Stimulated activated memory B cell treated with anti-CD40 and anti-IgM and Interleukin-4, amounts not matched to agents 10 μg/mL and 1 μg/mL and 100 μg/mL, for 72 hours (primary cell): ENCODE data around the gene PCED1B.

Experiments
- ATAC-seq: fragments of 150-1000 bp; cut with Tn5 transposase; 2 replicates; pipeline ENCODE4 v1.10.0; 2021
- H3K27ac Mint-ChIP-seq: one replicate; pipeline ENCODE4 v1.8.0; 2022; ENCODE audit warnings: mild to moderate bottlenecking, mixed read lengths
- H3K27me3 Mint-ChIP-seq: one replicate; pipeline ENCODE4 v1.8.0; 2022; ENCODE audit warnings: mixed read lengths
- H3K36me3 Mint-ChIP-seq: one replicate; pipeline ENCODE4 v1.8.0; 2022; ENCODE audit warnings: mixed read lengths
- H3K4me1 Mint-ChIP-seq: one replicate; pipeline ENCODE4 v1.8.0; 2022; ENCODE audit warnings: mixed read lengths
- H3K4me3 Mint-ChIP-seq: one replicate; pipeline ENCODE4 v1.8.0; 2022; ENCODE audit warnings: mild to moderate bottlenecking, moderate library complexity, mixed read lengths
- H3K9me3 Mint-ChIP-seq: one replicate; pipeline ENCODE4 v1.8.0; 2022; ENCODE audit warnings: mixed read lengths

The PCED1B gene

GRCh38 chr12:47095446-47096236 lies 16.2 kb downstream of the PCED1B start:
- H3K4me1 Mint-ChIP-seq = peaks cover 27% of the 10 kb centered on the region
- no peak for ATAC-seq
- peaks cover 15% of the 10 kb centered on the region for H3K36me3 Mint-ChIP-seq
- no peak overlapping the region for H3K4me3 Mint-ChIP-seq
- no peaks in the 10 kb centered on the region for H3K27me3 Mint-ChIP-seq
- H3K9me3 Mint-ChIP-seq = peaks cover 4% of the 10 kb centered on the region
- no peak overlapping the region for H3K27ac Mint-ChIP-seq

GRCh38 chr12:47097276-47097896 lies 18.0 kb downstream of the PCED1B start:
- ATAC-seq = no peak
- H3K36me3 Mint-ChIP-seq = peaks cover 10% of the 10 kb centered on the region

GRCh38 chr12:47098099-47098498 lies 18.7 kb downstream of the PCED1B start:
- Mint-ChIP-seq H3K9me3 (no peaks in the 10 kb centered on the region), H3K27me3 (no peaks in the 10 kb centered on the region), H3K4me1 (peaks cover 26% of the 10 kb centered on the region), H3K36me3 (peaks cover 10% of the 10 kb centered on the region), H3K4me3 (no peak overlapping the region), H3K27ac (no peak overlapping the region)
- no peak for ATAC-seq

More at GRCh38 chr12:47097276-47097896, 18.0 kb downstream of the PCED1B start:
- Mint-ChIP-seq H3K4me1 (peaks cover 27% of the 10 kb centered on the region), H3K4me3 (no peak overlapping the region), H3K9me3 (no peaks in the 10 kb centered on the region), H3K27ac (no peak overlapping the region), H3K27me3 (no peaks in the 10 kb centered on the region)

- H3K4me3 Mint-ChIP-seq = no peak overlapping the region
- no peak overlapping the region for H3K27ac Mint-ChIP-seq
- peaks cover 10% of the 10 kb centered on the region for H3K36me3 Mint-ChIP-seq
- H3K27me3 Mint-ChIP-seq = no peaks in the 10 kb centered on the region
- peaks cover 11% of the 10 kb centered on the region for H3K4me1 Mint-ChIP-seq
- H3K9me3 Mint-ChIP-seq = no peaks in the 10 kb centered on the region
- ATAC-seq = no peak
Observed at GRCh38 chr12:47099610-47100009, 20.2 kb downstream of the PCED1B start.

GRCh38 chr12:47100160-47100559 lies 20.7 kb downstream of the PCED1B start:
- no peak overlapping the region for H3K27ac Mint-ChIP-seq
- H3K36me3 Mint-ChIP-seq = peaks cover 10% of the 10 kb centered on the region
- H3K4me1 Mint-ChIP-seq = peaks cover 5% of the 10 kb centered on the region
- no peaks in the 10 kb centered on the region for H3K27me3 Mint-ChIP-seq
- no peaks in the 10 kb centered on the region for H3K9me3 Mint-ChIP-seq
- H3K4me3 Mint-ChIP-seq = no peak overlapping the region
- ATAC-seq = no peak

DNA sequence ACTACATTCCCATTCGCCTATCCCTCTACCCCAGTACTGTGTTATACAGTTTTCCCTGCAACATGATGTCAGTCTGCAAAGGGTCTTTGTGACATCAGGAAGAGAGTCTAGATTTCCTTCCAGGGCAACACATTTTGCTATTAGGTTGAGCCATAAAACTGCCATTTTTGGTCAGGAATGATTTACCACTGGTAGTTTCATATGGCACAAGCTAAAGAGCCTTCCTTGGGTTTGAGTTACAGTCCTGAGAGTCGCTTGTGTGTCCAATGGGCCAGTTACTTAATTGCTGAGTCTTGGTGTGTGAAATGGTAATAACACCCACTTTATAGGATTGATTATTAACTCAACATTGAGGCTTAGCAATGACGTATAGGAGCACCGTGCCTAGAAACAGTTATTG lies 23.0 kb downstream of the PCED1B start:
- no peak for ATAC-seq
- Mint-ChIP-seq H3K4me1 (no peaks in the 10 kb centered on the region), H3K27ac (no peak overlapping the region), H3K27me3 (no peaks in the 10 kb centered on the region), H3K36me3 (peaks cover 24% of the 10 kb centered on the region), H3K9me3 (no peaks in the 10 kb centered on the region), H3K4me3 (no peak overlapping the region)

- no peaks in the 10 kb centered on the region for H3K27me3 Mint-ChIP-seq
- no peak overlapping the region for H3K4me3 Mint-ChIP-seq
- peaks cover 25% of the 10 kb centered on the region for H3K36me3 Mint-ChIP-seq
- H3K4me1 Mint-ChIP-seq = no peaks in the 10 kb centered on the region
- ATAC-seq = no peak
- no peaks in the 10 kb centered on the region for H3K9me3 Mint-ChIP-seq
- H3K27ac Mint-ChIP-seq = no peak overlapping the region
Observed at GRCh38 chr12:47102845-47103651, 23.6 kb downstream of the PCED1B start.

DNA sequence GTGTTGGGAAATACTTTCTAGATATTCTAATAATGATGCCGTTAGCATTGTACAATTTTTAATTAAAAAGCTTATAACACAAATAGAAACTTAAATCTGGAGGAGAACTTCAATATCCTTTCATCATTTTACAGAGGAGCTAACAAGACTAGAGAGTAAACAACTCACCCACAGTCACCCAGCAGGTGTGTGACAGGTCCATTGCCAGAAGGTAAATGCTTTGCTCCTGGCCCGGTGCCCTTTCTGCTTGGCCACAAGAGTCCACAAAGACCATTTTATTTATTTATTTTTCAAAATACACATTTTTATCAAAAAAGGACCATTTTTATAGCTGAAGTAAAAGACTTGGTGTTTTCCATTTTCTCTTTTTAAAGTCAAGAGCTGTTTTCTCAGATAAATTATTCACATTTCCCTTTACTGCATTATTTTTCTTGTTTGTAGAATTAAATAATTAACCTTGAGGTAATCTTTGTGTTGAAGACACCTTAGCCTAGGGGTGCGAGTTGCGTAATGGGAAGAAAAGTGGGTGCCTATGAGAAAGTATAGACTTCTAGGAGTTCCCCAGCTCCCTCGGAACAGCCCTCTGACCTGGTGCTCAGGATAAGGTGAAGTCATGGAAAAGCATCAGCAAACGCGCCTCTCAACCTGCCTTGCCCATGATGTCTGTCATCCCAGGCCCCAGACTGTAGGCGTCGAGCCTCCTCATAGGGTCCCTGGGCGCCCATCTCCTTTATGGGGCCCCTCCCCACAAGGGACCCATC lies 26.7 kb downstream of the PCED1B start:
- ATAC-seq = no peak
- H3K36me3 Mint-ChIP-seq = peaks cover 37% of the 10 kb centered on the region
- H3K27me3 Mint-ChIP-seq = no peaks in the 10 kb centered on the region
- no peaks in the 10 kb centered on the region for H3K4me1 Mint-ChIP-seq
- no peak overlapping the region for H3K4me3 Mint-ChIP-seq
- no peaks in the 10 kb centered on the region for H3K9me3 Mint-ChIP-seq
- H3K27ac Mint-ChIP-seq = no peak overlapping the region

DNA sequence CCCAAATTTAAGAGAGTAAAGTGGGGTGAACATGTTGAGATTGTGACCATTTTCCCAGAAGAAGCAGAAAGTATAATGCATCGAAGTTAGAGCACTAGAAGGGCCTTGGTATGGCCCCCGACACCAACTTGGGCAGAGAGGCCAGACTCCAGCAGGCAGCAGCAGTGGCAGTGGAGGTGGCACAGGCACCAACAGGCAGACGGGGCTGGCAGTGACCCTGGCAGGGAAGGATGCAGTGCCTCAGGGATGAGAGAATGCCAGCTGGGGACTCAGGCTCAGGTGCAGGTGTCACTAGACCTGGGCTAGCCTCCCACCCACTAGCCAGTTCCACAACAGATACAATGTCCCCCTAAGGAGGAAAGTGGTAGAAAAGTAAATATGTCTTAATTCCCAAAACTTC lies 28.0 kb downstream of the PCED1B start:
- no peak for ATAC-seq
- Mint-ChIP-seq H3K4me3 (no peak overlapping the region), H3K27ac (peak overlapping the region; percentile 1), H3K9me3 (no peaks in the 10 kb centered on the region), H3K27me3 (no peaks in the 10 kb centered on the region), H3K36me3 (peaks cover 51% of the 10 kb centered on the region), H3K4me1 (no peaks in the 10 kb centered on the region)

DNA sequence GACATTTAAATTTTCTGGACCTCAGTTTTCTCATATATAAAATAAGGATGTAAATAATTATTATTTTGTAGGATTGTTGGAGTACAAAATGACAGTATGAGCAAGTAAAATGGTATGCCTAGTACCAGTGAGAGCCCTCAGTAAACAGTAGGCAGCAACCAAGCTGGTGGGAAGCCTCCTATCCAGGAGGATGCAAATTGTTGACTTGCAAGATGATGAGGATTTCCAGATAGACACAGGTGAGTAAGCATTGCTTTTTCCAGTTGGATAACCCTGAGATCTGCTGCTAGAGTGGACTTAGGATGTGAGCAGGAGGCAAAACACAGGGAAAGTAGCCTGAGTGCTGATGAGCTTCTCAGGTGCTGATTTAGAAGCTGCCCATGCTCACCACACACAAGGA lies 28.5 kb downstream of the PCED1B start:
- H3K4me1 Mint-ChIP-seq = no peaks in the 10 kb centered on the region

GRCh38 chr12:47110011-47110541 lies 30.7 kb downstream of the PCED1B start:
- no peak overlapping the region for H3K27ac Mint-ChIP-seq
- no peak overlapping the region for H3K4me3 Mint-ChIP-seq
- no peaks in the 10 kb centered on the region for H3K4me1 Mint-ChIP-seq
- no peaks in the 10 kb centered on the region for H3K27me3 Mint-ChIP-seq
- no peak for ATAC-seq
- peaks cover 48% of the 10 kb centered on the region for H3K36me3 Mint-ChIP-seq
- no peaks in the 10 kb centered on the region for H3K9me3 Mint-ChIP-seq

More for the DNA sequence above, 28.5 kb downstream of the PCED1B start:
- no peaks in the 10 kb centered on the region for H3K27me3 Mint-ChIP-seq
- H3K4me3 Mint-ChIP-seq = no peak overlapping the region
- ATAC-seq = no peak
- H3K36me3 Mint-ChIP-seq = peaks cover 51% of the 10 kb centered on the region
- H3K27ac Mint-ChIP-seq = no peak overlapping the region
- no peaks in the 10 kb centered on the region for H3K9me3 Mint-ChIP-seq

GRCh38 chr12:47110718-47111391 lies 31.4 kb downstream of the PCED1B start:
- Mint-ChIP-seq H3K36me3 (peaks cover 45% of the 10 kb centered on the region), H3K4me3 (no peak overlapping the region), H3K9me3 (no peaks in the 10 kb centered on the region), H3K4me1 (no peaks in the 10 kb centered on the region), H3K27ac (no peak overlapping the region), H3K27me3 (no peaks in the 10 kb centered on the region)
- no peak for ATAC-seq

- Mint-ChIP-seq H3K4me3 (no peak overlapping the region), H3K4me1 (no peaks in the 10 kb centered on the region), H3K36me3 (peaks cover 43% of the 10 kb centered on the region), H3K27me3 (no peaks in the 10 kb centered on the region), H3K9me3 (no peaks in the 10 kb centered on the region), H3K27ac (no peak overlapping the region)
- no peak for ATAC-seq
Observed at GRCh38 chr12:47111392-47111778, 32.0 kb downstream of the PCED1B start.

- H3K27me3 Mint-ChIP-seq = no peaks in the 10 kb centered on the region
- peaks cover 39% of the 10 kb centered on the region for H3K36me3 Mint-ChIP-seq
- no peak overlapping the region for H3K27ac Mint-ChIP-seq
- H3K9me3 Mint-ChIP-seq = no peaks in the 10 kb centered on the region
- H3K4me1 Mint-ChIP-seq = no peaks in the 10 kb centered on the region
- no peak overlapping the region for H3K4me3 Mint-ChIP-seq
- no peak for ATAC-seq
Observed at GRCh38 chr12:47111854-47112253, 32.4 kb downstream of the PCED1B start.
